ENCODE measurements around the gene CD79B. TPM values are rescaled to one million over a fixed set of nuclear protein-coding genes. Genes with fewer than 3 reads are reported as not detected.
A peak's percentile ranks its signal among the peaks of the same experiment; 100 is the strongest.
"Not testable (repeated sequence)": the region's sequence is repeated elsewhere in the genome, so short reads cannot be mapped to it uniquely, and the experiment has no call there.

CD79B gene
- total and polyA plus RNA-seq, 2 experiments from 2014 or later, result not detected

GRCh38 chr17:63898899-63899798 lies 33.0 kb downstream of the CD79B start:
- H3K4me2 ChIP-seq (ENCODE audit: unreplicated experiment); H4K20me1 ChIP-seq (ENCODE audit: insufficient read depth); H3K9me2 ChIP-seq (ENCODE audit: insufficient read depth); H3K36me3 ChIP-seq (ENCODE audit: low read depth); H3K9ac ChIP-seq; H3K27ac ChIP-seq; H3K79me2 ChIP-seq (ENCODE audit: insufficient read depth); H3K4me1 ChIP-seq (ENCODE audit: insufficient read depth); H3K9me3 ChIP-seq (ENCODE audit: low read depth); H3K27me3 ChIP-seq (replicated peaks; ENCODE audit: insufficient read depth); H3F3A ChIP-seq (ENCODE audit: insufficient read depth); H3K4me3 ChIP-seq; in situ Hi-C loops (cut with MboI); H2AFZ ChIP-seq: not testable (repeated sequence)
- peak; percentile 59 for DNase-seq
- WGBS, 2 experiments (ENCODE audit: low coverage in 1 of 2, low lambda C conversion rate in 2 of 2, missing lambda C conversion rate in 2 of 2), result 69 to 73% methylated on average over 6 of the region's 6 CpGs

GRCh38 chr17:63896524-63897354 lies 35.4 kb downstream of the CD79B start, which contains the start of gene CSH1:
Gene CSH1, minus strand, starts transcription at chr17:63896574. Its CDS starts 63 bp downstream, at chr17:63896511.
- H3K4me3 ChIP-seq; H3K4me1 ChIP-seq (ENCODE audit: insufficient read depth); DNase-seq; H2AFZ ChIP-seq; H3K27me3 ChIP-seq (replicated peaks; ENCODE audit: insufficient read depth); H3K4me2 ChIP-seq (ENCODE audit: unreplicated experiment); H3K27ac ChIP-seq; H4K20me1 ChIP-seq (ENCODE audit: insufficient read depth); H3K79me2 ChIP-seq (ENCODE audit: insufficient read depth); H3K9ac ChIP-seq; H3K9me2 ChIP-seq (ENCODE audit: insufficient read depth); H3K9me3 ChIP-seq (ENCODE audit: low read depth); H3K36me3 ChIP-seq (ENCODE audit: low read depth); H3F3A ChIP-seq (ENCODE audit: insufficient read depth); in situ Hi-C loops (cut with MboI): not testable (repeated sequence)
- 81 to 89% methylated on average over 10 to 11 of the region's 14 CpGs for WGBS, 2 experiments (ENCODE audit: low coverage in 1 of 2, low lambda C conversion rate in 2 of 2, missing lambda C conversion rate in 2 of 2)

GRCh38 chr17:63894821-63895220 lies 37.3 kb downstream of the CD79B start:
- H3K9me2 ChIP-seq (ENCODE audit: insufficient read depth); H3K9ac ChIP-seq; H3K4me2 ChIP-seq (ENCODE audit: unreplicated experiment); in situ Hi-C loops (cut with MboI); H3K27me3 ChIP-seq (replicated peaks; ENCODE audit: insufficient read depth); DNase-seq; H4K20me1 ChIP-seq (ENCODE audit: insufficient read depth); H3K36me3 ChIP-seq (ENCODE audit: low read depth); H3K4me3 ChIP-seq; H3K27ac ChIP-seq; H3K4me1 ChIP-seq (ENCODE audit: insufficient read depth); H3K79me2 ChIP-seq (ENCODE audit: insufficient read depth); H3F3A ChIP-seq (ENCODE audit: insufficient read depth); H3K9me3 ChIP-seq (ENCODE audit: low read depth); H2AFZ ChIP-seq: not testable (repeated sequence)
- WGBS, 2 experiments (ENCODE audit: low coverage in 1 of 2, low lambda C conversion rate in 2 of 2, missing lambda C conversion rate in 2 of 2), result 82 to 96% methylated on average over 7 to 8 of the region's 10 CpGs

- H2AFZ ChIP-seq; H3K9me3 ChIP-seq (ENCODE audit: low read depth); H3K9ac ChIP-seq; H3K27ac ChIP-seq; H3K79me2 ChIP-seq (ENCODE audit: insufficient read depth); H3K36me3 ChIP-seq (ENCODE audit: low read depth); H4K20me1 ChIP-seq (ENCODE audit: insufficient read depth); H3K4me2 ChIP-seq (ENCODE audit: unreplicated experiment); H3K9me2 ChIP-seq (ENCODE audit: insufficient read depth); H3F3A ChIP-seq (ENCODE audit: insufficient read depth); H3K4me3 ChIP-seq; in situ Hi-C loops (cut with MboI); H3K4me1 ChIP-seq (ENCODE audit: insufficient read depth); DNase-seq; H3K27me3 ChIP-seq (replicated peaks; ENCODE audit: insufficient read depth): not testable (repeated sequence)
- 52 to 54% methylated on average over 3 of the region's 3 CpGs for WGBS, 2 experiments (ENCODE audit: low coverage in 1 of 2, low lambda C conversion rate in 2 of 2, missing lambda C conversion rate in 2 of 2)
Measured at GRCh38 chr17:63894021-63894420, 38.1 kb downstream of the CD79B start.

GRCh38 chr17:63892316-63893037 lies 39.7 kb downstream of the CD79B start:
- WGBS, 2 experiments (ENCODE audit: low coverage in 1 of 2, low lambda C conversion rate in 2 of 2, missing lambda C conversion rate in 2 of 2), result 68 to 69% methylated on average over 11 of the region's 11 CpGs

GRCh38 chr17:63889026-63889848 lies 42.9 kb downstream of the CD79B start:
- H3K9me2 ChIP-seq (ENCODE audit: insufficient read depth); H4K20me1 ChIP-seq (ENCODE audit: insufficient read depth); H3K27me3 ChIP-seq (replicated peaks; ENCODE audit: insufficient read depth); H3K9ac ChIP-seq; H3K4me2 ChIP-seq (ENCODE audit: unreplicated experiment); H3K9me3 ChIP-seq (ENCODE audit: low read depth); H3F3A ChIP-seq (ENCODE audit: insufficient read depth); in situ Hi-C loops (cut with MboI); H3K27ac ChIP-seq; H3K4me1 ChIP-seq (ENCODE audit: insufficient read depth); H3K36me3 ChIP-seq (ENCODE audit: low read depth); H3K79me2 ChIP-seq (ENCODE audit: insufficient read depth): not testable (repeated sequence)
- WGBS, 2 experiments (ENCODE audit: low coverage in 1 of 2, low lambda C conversion rate in 2 of 2, missing lambda C conversion rate in 2 of 2), result 8 to 12% methylated on average over 13 of the region's 13 CpGs
- Histone ChIP-seq H3K4me3 (peak overlapping the region; percentile 48; the same call in 1 of the 2 replicates), H2AFZ (peak overlapping the region; percentile 65; the same call in 1 of the 2 replicates)
- DNase-seq, result peak; percentile 70

More at GRCh38 chr17:63892316-63893037, 39.7 kb downstream of the CD79B start:
- H3K36me3 ChIP-seq (ENCODE audit: low read depth); H3K9ac ChIP-seq; H3K9me3 ChIP-seq (ENCODE audit: low read depth); H3K4me3 ChIP-seq; H3K4me2 ChIP-seq (ENCODE audit: unreplicated experiment); H3K9me2 ChIP-seq (ENCODE audit: insufficient read depth); H3K4me1 ChIP-seq (ENCODE audit: insufficient read depth); H3K27ac ChIP-seq; H3K79me2 ChIP-seq (ENCODE audit: insufficient read depth); H2AFZ ChIP-seq; H3K27me3 ChIP-seq (replicated peaks; ENCODE audit: insufficient read depth); H3F3A ChIP-seq (ENCODE audit: insufficient read depth); H4K20me1 ChIP-seq (ENCODE audit: insufficient read depth); in situ Hi-C loops (cut with MboI): not testable (repeated sequence)
- DNase-seq, result peak; percentile 15

All from GM23248 (cell line).